NT2/D1 (cell line): Measurements from ENCODE around the gene INPP4A.

Source experiments
- SUZ12 ChIP-seq: IDR thresholded peaks from 2 replicates; pipeline ENCODE4 v1.6.1; 2011; ENCODE audit not compliant: insufficient read length, insufficient read depth; ENCODE audit errors: extremely low read depth
- ZNF274 ChIP-seq: IDR thresholded peaks from 2 replicates; pipeline ENCODE4 v1.6.1; 2011; ENCODE audit warnings: mild to moderate bottlenecking, low read depth, low read length

- TF ChIP-seq ZNF274, result no peak
- TF ChIP-seq SUZ12, result no peak
Observed at GRCh38 chr2:98422449-98422848, 22.2 kb upstream of the INPP4A start.
